ENCODE measurements around the gene CPZ.
"Not testable (repeated sequence)": the region's sequence is repeated elsewhere in the genome, so short reads cannot be mapped to it uniquely, and the experiment has no call there.

The CPZ gene

GRCh38 chr4:8613421-8614364 is 21.1 kb downstream of the CPZ start:
- no peak for DNase-seq

- DNase-seq = no peak
These were observed 22.0 kb downstream of the CPZ start for GRCh38 chr4:8614365-8615193.

GRCh38 chr4:8615366-8615765 is 22.8 kb downstream of the CPZ start:
- DNase-seq = no peak

DNA sequence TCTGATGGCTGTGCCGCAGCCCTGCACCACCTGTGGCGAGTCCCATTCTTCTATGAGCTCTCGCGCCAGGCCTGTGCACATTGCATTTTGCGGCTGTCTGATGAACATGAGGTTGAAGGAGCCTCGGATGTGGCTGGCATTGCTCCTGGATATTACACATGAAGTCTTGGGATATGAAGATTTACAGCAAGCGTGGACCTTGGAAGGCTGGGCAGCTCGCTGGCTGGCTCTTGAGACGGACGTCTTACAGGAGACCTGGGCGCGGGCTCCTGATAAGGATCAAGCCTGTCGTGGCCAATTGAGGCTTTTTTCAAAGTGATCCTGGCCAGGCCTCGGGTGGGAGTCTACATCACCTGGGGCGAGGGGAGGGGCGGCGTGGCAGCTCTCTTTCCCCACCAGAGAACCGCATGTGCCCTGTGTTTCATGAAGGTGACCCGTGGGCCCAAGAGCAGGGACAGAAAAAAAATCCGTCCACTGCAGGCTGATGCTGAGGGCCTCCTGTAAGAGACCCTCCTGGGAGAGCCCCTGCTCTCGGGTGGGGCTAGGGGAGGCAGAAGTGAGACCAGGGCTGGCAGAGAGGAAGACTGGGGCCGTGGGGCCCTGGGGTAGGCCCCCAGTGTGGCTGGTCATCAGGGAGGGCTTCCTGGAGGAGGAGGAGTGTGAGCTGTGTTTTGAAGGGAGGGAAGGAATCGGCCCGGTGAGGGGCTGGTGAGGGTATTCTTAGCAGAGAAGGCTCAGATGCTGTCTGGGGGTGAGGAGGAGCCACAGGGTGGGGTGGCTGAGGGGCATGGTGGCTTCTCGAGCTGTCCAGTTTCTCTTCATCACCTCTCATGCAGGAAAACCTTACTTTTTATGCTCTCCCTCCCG is 23.6 kb downstream of the CPZ start:
- DNase-seq = no peak

GRCh38 chr4:8616831-8617230 is 24.3 kb downstream of the CPZ start:
- DNase-seq = no peak

DNA sequence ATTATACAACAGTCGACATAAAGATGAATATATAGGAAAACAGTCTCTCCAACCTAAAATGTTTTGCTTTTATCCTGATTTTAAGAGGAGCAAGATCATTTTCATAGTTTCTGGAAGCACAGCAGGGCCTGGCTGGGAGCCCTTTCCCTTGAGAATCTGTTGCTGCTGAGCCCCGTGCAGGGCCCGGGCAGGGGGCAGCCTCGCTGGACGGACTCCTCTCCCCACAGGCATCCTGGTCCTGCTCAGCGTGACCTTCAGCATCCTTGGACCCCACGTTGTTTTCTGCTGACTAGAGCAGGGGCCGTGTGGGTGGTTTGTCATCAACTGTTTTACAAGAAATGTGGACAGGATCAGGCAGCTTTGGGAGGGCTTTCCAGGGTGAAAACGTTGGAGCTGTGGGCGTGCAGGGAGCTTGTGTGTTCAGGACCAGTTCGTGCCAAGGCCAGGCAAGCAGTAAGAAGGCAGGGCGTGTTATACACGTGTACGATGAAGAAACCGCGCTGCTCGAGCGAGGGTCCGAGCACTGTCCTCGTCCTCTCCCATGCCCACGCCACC is 25.0 kb downstream of the CPZ start:
- DNase-seq = no peak

DNA sequence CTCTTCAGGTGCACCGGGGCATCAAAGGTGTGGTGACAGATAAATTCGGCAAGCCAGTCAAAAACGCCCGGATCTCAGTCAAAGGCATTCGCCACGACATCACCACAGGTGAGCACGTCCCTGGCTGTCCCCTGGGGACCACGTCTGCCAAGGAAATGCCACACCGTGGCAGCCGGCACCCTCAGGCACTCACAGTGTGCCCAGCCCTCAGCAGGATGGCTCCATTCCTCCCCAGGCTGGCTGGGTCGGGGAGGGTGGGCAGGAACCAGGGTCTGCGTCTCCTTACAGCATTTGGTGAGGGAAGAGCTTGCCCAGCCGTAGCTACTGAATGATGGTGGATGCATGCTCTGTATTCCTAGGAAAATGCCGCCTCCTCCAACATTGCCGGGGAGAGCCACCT is 25.9 kb downstream of the CPZ start:
- DNase-seq = no peak

DNA sequence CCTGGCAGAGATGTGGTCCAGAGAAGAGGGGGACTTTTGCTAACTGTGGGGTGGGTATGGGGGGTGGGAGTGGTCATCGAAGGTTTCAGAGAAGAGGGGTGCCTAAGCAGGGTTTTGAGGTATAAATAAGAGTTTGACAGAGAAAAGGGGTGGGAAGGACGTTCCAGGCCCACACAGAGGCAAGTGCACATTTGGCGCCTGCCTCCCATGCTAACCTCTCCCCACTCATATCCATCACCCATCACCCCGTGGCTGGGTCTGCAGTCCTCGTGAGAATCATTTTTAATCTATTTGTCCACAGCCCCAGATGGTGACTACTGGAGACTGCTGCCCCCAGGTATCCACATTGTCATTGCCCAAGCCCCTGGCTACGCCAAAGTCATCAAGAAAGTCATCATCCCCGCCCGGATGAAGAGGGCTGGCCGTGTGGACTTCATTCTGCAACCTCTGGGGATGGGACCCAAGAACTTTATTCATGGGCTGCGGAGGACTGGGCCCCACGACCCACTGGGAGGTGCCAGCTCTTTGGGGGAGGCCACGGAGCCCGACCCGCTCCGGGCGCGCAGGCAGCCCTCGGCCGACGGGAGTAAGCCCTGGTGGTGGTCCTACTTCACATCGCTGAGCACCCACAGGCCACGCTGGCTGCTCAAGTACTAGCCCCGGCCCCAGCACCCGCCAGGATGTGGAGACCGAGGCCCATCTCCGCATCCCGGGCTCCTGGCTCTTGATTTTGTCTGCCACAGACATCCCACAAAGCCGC is 26.6 kb downstream of the CPZ start:
- no peak for DNase-seq

- not testable (repeated sequence) for DNase-seq
These were observed 28.6 kb downstream of the CPZ start for GRCh38 chr4:8621135-8621534.

- DNase-seq = not testable (repeated sequence)
These were observed 32.2 kb downstream of the CPZ start for GRCh38 chr4:8624601-8625272.

GRCh38 chr4:8630240-8630905 is 37.8 kb downstream of the CPZ start:
- DNase-seq = not testable (repeated sequence)

DNA sequence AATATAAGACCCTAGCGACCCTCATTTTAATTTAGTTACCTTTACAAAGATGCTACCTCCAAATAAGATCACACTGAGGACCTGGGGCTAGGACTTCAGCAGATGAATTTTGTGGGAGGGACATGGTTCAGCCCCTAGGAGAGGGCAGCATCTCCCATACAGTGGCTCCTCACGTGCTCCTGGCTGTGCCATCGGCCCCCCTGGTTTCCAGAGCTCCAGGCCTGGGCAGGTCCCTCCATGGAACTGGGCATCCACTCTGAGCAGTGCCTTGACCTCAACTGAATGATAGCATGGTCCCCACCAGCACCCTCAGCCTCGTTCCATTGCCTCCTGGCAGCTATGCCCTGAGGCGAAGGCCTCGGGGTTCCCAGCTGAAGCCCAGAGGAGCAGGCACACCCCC is 39.3 kb downstream of the CPZ start:
- not testable (repeated sequence) for DNase-seq

GRCh38 chr4:8634773-8635172 is 42.2 kb downstream of the CPZ start:
- DNase-seq = not testable (repeated sequence)

- not testable (repeated sequence) for DNase-seq
These were observed 43.5 kb downstream of the CPZ start for GRCh38 chr4:8635897-8636554.

DNA sequence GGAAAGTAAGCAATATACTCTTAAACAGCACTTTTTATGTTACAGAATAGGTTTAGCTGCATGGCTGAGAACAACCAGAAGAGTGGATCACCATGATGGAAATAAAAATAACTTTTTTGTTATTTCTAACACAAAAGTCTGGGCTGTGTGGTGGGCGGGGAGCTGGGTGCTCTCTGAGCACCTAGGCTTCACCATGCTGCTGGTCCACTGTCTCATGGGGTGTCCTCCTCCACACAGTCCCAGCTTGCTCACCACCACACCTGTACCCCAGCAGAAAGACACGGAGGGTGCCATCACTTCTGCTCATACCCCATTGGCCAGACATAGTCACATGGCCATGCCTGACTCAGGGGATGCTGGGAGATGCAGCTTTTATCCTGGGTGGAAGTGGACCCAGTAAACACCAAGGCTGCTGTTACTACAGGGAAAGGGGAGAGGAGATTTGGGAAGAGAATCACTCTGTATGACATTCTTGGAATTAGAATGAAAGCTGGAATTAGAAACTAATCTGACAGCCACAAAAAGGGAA is 45.0 kb downstream of the CPZ start:
- no peak for DNase-seq

DNA sequence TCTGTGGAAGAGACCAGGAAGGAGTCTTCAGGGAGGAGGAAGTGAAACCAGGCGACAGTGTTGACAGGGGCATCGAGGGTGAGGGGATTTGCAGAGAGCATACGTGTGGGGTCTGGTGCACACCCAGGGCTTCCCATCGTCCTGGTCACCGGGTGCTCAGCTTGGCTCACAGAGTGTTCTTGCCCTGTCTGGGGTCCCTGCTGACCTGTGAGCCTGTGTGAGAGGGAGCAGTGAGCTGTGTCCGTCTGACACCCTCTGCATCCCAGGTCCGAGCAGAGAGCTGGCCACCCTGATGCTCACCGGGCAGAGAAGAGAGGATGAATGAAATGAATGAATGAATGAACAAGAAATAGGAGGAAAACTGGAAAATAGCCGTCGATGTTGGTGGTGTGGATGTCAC is 46.5 kb downstream of the CPZ start:
- no peak for DNase-seq

- DNase-seq = no peak
These were observed 47.5 kb downstream of the CPZ start for GRCh38 chr4:8639777-8640720.

GRCh38 chr4:8640816-8641215 is 48.3 kb downstream of the CPZ start:
- DNase-seq = no peak

DNA sequence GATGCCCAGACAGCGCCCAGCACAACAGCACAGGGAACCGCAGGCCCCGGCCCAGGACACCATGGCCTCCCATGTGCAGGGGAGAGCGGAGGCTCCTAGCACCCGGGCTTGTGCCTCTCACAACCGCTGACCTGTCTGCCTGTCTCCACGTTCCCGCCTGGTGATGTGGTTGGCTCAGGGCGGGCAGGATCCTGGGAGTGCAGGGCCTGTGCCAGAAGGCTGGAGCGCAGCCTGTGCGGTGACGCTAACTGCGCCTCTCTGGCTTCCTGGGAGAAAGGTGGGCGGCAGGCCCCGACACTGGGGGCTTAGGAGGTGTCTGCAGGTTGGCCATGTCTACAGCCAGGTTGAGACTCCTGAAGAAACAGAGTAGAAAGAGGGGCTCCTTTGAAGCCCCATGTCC is 48.7 kb downstream of the CPZ start:
- DNase-seq = no peak

Measured in fibroblast of skin of right biceps (primary cell).